HT-29 (cell line): Measurements from ENCODE around the gene MAP3K2. TPM values are rescaled to one million over a fixed set of nuclear protein-coding genes. Genes with fewer than 3 reads are reported as not detected.

Experiments
- small RNA-seq: library from RNA; depleted of rRNA; stranded (forward); fragments of <200 nt; gene quantifications from one replicate; pipeline ENCODE3, GENCODE V24; 2014
- total RNA-seq: library from RNA; depleted of rRNA; stranded (reverse); fragments of >200 nt; shearing (Covaris generic); gene quantifications from 2 replicates; pipeline ENCODE4 v1.2.3, GENCODE V29; 2014; rRNA removed

The MAP3K2 gene
- total RNA-seq, 1 experiment from 2014 or later: 52.8 TPM

Small RNA genes within 50 kb of the gene (small RNA-seq; reads per million reads assigned to genes)
- gene MIR4783: not detected
- gene RNU6-1147P: not detected

Other genes with a start within 250 kb of the MAP3K2 start
- gene CYP27C1, start 167.7 kb downstream of the MAP3K2 start, total RNA-seq: not detected in 2 replicates
- gene ERCC3, start 93.8 kb downstream of the MAP3K2 start, total RNA-seq: 28.7 and 28.8 TPM in 2 replicates
- gene PROC, start 30.5 kb upstream of the MAP3K2 start, total RNA-seq: 0.74 and 1.3 TPM in 2 replicates
- 34.8 and 43.1 TPM in 2 replicates for gene IWS1, start 138.5 kb upstream of the MAP3K2 start, total RNA-seq
- gene MYO7B, start 147.7 kb upstream of the MAP3K2 start, total RNA-seq: 4.8 and 5.4 TPM in 2 replicates